ENCODE measurements around the gene NEK8. TPM values are rescaled to one million over a fixed set of nuclear protein-coding genes. Genes with fewer than 3 reads are reported as not detected.
A peak's percentile ranks its signal among the peaks of the same experiment; 100 is the strongest.

The NEK8 gene
- 1.00 TPM for polyA plus RNA-seq (2012; ENCODE audit: insufficient read depth, insufficient read length)

DNA sequence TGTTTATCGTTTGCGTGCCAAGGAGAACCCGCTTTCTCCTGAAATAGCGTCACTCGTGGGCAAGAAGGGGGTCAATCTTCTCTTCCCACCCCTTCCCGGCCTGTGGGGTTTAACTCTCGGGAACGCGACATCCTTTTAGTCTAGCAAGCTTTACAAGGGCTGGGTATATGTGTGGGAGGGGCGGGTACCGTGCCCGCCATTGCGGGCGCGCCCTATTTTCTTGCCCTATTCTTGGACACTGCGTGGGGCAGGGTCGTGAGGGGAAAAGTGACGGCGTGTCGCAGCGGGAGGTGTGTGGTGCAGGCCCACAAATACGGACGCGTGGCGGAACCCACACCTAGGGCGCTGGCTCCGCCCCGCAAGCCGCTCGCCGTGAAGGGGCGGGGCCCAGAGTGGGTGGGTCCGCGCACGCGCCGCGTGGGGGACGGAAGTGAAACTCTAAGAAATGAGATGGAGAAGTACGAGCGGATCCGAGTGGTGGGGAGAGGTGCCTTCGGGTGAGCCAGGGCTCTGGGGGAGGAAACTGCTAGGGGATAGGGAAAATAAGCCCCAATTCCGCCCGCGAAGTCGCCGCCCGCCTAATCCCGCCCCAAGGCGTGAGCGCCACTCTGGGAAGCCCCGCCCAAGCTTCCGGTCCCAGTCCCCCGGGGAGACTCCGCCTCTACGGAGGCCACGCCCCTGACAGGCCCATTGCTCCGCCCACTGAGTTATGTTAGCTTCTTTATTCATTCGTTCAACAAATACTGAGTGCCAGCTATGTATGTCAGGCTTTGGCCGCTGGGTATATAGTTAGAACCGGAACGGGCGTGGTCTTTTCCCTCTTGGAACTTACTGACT, at the start of gene NEK8:
Gene NEK8, plus strand, starts transcription at position 425 of the 837 bp plus-strand sequence. Its CDS starts 26 bp downstream, at position 451.
- DNase-seq (ENCODE audit: low read depth, low spot score), result peak; percentile 90
- peak within 1 kb of the TSS; percentile 88 for H3K4me3 ChIP-seq (ENCODE audit: low read length)

DNA sequence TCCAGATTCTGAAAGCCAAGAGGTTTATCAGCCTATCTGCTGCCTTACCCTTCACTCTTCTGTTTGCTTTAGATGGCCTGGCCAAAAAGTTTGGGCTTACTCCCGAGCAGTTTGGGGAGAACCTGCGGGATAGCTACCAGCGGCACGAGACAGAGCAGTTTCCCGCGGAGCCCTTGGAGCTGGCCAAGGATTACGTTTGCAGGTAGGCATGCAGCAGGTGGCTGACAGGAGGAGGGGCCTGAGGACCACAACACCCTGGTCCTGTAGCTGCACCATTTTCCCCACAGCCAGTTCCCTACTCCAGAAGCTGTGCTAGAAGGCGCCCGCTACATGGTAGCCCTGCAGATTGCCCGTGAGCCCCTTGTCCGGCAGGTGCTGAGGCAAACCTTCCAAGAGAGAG, 45.9 kb upstream of the NEK8 start:
- H3K4me3 ChIP-seq (ENCODE audit: low read length), result no peak overlapping the region
- no peak for DNase-seq (ENCODE audit: low read depth, low spot score)

GRCh38 chr17:28684963-28685362, 43.6 kb upstream of the NEK8 start:
- no peak for DNase-seq (ENCODE audit: low read depth, low spot score)
- H3K4me3 ChIP-seq (ENCODE audit: low read length), result no peak overlapping the region

DNA sequence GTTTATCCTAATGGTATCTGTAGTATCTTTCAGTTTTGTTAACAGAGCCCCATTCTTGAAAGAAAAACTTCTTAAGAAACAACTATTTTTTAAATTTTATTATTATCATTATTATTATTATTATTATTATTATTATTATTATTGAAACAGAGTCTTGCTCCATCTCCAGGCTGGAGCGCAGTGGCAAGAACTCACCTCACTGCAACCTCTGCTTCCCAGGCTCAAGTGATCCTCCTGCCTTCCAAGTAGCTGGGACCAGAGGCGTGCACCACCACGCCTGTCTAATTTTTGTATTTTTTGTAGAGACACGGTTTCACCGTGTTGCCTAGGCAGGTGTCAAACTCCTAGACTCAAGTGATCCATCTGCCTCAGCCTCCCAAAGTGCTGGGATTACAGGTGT, 43.2 kb upstream of the NEK8 start:
- H3K4me3 ChIP-seq (ENCODE audit: low read length), result no peak overlapping the region
- DNase-seq (ENCODE audit: low read depth, low spot score), result no peak

DNA sequence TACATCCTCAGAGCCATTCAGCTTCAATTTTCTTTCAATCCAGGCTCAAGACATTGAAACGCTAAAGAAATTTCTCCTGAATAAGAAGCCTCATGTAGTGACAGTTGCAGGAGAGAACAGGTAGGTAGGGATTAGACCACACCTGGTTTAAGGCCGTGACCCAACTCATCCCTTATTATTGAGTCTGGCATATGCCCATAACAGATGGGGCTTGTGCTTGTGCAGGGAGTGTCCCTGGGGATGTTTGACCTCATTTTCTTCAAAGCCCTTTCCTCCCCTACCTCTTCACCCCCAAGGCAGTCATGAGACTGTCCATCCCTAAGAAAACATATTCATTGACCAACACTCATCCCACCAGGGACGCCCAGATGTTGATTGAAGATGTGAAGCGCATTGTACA, 42.3 kb upstream of the NEK8 start:
- no peak for DNase-seq (ENCODE audit: low read depth, low spot score)
- H3K4me3 ChIP-seq (ENCODE audit: low read length), result no peak overlapping the region

DNA sequence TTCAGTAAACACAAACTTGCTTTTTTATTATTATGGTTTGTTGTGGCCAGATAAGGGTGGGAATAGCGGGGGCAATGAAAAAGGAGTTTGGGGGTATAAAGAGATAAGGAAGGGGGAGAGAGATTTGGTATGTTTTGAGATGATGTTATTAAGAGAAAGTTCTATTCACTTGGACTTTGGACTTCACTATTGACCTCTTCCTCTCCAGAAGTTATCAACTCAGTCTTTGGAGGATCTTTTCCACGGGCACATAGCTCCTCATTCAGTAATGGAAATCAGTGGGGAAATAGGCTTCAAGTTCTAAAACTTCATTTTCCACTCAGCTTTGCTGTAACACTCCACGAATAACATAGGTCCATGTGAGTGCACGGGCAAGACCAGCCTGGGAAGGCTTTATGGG, 40.1 kb upstream of the NEK8 start:
- H3K4me3 ChIP-seq (ENCODE audit: low read length), result no peak overlapping the region
- DNase-seq (ENCODE audit: low read depth, low spot score), result no peak

DNA sequence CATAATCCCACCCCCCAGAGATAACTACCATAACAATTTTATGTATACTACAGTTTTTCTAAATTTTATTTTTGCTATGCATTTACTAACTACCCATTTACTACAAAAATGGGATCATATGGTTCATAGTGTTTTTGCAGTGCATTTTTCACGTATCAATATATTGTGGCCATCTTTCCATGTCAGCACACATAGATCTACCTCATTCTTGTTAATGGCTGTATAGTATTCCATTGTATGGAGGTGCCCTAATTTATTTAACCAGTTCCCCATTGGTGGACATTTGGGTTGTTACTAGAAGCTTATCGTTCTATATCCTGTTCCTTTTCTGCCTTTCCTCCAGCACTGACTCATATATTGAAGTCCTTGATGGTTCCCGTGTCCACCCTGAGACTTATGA, 39.6 kb upstream of the NEK8 start:
- DNase-seq (ENCODE audit: low read depth, low spot score), result no peak
- H3K4me3 ChIP-seq (ENCODE audit: low read length), result no peak overlapping the region

DNA sequence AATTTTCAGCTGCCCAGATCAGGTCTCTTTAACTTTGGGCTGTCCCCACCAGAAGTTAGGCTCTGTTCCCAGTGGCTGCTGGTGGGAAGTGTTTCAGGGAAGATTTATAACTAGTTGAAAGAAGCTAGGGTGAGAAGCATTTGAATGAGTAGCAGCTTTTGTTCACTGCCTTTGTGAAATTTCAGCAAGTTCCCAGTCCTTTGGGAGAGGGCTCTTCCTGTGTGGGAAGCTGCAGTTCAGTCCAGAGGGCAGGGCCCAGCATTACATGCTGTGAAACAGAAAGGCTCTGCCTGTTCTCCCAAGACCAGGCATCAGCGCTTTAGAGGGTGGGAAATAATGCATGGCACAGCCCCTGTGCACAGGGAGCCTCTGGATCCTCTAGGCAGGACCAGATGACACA, 34.7 kb upstream of the NEK8 start:
- H3K4me3 ChIP-seq (ENCODE audit: low read length), result no peak overlapping the region
- no peak for DNase-seq (ENCODE audit: low read depth, low spot score)

- DNase-seq (ENCODE audit: low read depth, low spot score), result no peak
Observed at GRCh38 chr17:28698253-28698941, 30.2 kb upstream of the NEK8 start.

DNA sequence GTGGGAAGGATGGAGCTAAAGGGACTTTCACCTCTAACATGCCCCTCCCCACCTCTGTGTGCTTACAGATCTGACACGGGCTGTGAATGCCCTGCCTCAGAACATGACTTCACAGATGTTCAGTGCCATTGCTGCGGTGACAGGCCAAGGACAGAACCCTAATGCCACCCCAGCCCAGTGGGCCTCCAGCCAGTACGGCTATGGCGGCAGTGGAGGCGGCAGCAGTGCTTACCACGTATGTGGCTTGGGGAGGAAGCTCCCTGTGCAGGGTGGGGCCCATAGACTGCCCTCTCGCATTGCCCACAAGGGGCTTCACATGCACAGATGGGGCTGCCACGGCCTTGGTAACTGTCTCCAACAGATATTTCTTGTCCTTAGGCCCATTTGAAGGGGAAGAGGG, 28.3 kb upstream of the NEK8 start:
- DNase-seq (ENCODE audit: low read depth, low spot score), result no peak

More at GRCh38 chr17:28698253-28698941, 30.2 kb upstream of the NEK8 start:
- no peak overlapping the region for H3K4me3 ChIP-seq (ENCODE audit: low read length)

GRCh38 chr17:28700830-28701492, 27.6 kb upstream of the NEK8 start:
- DNase-seq (ENCODE audit: low read depth, low spot score), result no peak
- H3K4me3 ChIP-seq (ENCODE audit: low read length), result no peak overlapping the region

More for the DNA sequence above, 28.3 kb upstream of the NEK8 start:
- H3K4me3 ChIP-seq (ENCODE audit: low read length), result no peak overlapping the region

DNA sequence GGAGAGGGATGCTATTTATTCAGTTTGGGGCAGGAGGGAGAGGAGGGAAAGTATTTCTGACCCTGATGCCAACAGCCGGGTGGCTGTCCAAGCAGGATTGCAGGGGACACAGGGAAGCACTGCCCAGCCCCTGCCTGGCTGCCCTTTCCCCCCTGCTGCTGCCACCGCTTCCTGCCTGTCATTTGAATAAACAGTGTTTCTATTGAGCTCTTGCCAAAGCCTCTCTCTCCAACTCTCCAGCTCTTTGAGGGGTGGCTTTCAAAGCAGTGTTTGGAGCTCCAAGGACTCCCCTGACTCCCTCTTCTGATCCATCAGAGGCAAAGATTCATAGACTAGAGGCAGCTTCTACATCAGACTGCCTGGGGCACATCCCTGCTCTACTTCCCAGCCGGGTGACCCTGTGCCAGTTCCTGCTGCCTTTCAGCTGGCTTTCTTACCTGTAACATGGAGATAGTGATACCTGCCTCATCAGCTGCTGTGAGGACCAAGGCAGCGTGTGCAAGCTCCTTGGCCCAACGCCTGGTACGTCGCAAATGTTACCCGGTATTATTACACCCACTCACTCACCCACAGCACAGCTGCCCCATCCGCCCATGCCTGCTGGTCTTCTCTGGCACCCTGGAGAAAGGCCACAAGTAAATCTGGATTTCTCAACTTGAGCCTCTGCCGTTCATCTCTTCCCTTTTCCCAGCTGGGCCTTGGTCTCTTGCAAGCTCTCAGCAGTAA, 26.4 kb upstream of the NEK8 start:
- no peak for DNase-seq (ENCODE audit: low read depth, low spot score)

DNA sequence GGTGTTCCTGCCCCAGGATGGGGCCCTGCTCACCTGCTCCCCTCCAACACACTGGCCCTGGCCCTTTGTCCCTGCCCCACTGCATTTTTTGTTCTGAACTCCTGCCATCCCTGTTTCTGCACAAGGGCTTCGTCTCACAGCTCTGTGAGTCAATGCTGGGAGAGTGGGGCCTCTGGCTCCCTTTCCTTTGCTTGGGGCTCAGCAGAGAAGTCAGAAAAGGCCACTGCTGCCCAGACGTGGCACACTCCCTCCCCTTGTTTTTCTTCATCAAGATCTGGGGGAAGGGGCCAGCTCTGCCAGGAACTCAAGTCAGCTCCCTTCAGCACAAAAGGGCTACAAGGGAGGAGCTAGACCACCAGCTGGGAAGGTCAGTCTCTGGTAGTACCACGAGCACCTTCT, 25.8 kb upstream of the NEK8 start:
- no peak for DNase-seq (ENCODE audit: low read depth, low spot score)
- H3K4me3 ChIP-seq (ENCODE audit: low read length), result no peak overlapping the region

More for the DNA sequence above, 26.4 kb upstream of the NEK8 start:
- no peak overlapping the region for H3K4me3 ChIP-seq (ENCODE audit: low read length)

GRCh38 chr17:28703552-28704218, 24.9 kb upstream of the NEK8 start:
- DNase-seq (ENCODE audit: low read depth, low spot score), result no peak
- H3K4me3 ChIP-seq (ENCODE audit: low read length), result no peak overlapping the region

- no peak for DNase-seq (ENCODE audit: low read depth, low spot score)
- no peak overlapping the region for H3K4me3 ChIP-seq (ENCODE audit: low read length)
Observed at GRCh38 chr17:28704219-28704858, 24.2 kb upstream of the NEK8 start.

- no peak overlapping the region for H3K4me3 ChIP-seq (ENCODE audit: low read length)
- DNase-seq (ENCODE audit: low read depth, low spot score), result no peak
Observed at GRCh38 chr17:28705074-28705659, 23.4 kb upstream of the NEK8 start.

GRCh38 chr17:28705728-28706334, 22.8 kb upstream of the NEK8 start:
- no peak for DNase-seq (ENCODE audit: low read depth, low spot score)
- no peak overlapping the region for H3K4me3 ChIP-seq (ENCODE audit: low read length)
